Measurements from ENCODE around the gene ANTXR1.
A peak's percentile ranks its signal among the peaks of the same experiment; 100 is the strongest.

The ANTXR1 gene

DNA sequence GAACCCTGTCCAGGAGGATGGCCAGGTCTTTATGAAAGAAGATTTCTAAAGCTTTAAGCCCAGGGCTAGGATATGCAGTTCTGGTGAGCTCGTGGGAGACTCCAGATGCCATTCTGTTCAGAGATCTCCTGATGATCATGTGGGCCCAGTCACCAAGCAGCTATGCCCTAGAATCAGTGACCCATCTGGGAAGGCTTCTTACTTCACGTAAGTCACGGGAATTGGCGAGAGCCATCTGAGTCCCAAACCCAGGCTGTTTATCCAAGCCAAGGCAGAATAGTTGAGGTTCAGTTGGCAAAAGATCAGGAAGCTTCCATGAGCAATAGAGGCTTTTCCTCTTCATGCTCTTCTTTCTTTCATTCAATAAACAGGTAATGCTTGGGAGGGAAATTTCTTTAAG, 23.9 kb downstream of the ANTXR1 start:
- peak; percentile 60 for DNase-seq (ENCODE audit: low read depth)
- H3K4me3 ChIP-seq (ENCODE audit: control insufficient read depth, low read depth, low read length) = no peak overlapping the region
- TF ChIP-seq, protein P1, sequence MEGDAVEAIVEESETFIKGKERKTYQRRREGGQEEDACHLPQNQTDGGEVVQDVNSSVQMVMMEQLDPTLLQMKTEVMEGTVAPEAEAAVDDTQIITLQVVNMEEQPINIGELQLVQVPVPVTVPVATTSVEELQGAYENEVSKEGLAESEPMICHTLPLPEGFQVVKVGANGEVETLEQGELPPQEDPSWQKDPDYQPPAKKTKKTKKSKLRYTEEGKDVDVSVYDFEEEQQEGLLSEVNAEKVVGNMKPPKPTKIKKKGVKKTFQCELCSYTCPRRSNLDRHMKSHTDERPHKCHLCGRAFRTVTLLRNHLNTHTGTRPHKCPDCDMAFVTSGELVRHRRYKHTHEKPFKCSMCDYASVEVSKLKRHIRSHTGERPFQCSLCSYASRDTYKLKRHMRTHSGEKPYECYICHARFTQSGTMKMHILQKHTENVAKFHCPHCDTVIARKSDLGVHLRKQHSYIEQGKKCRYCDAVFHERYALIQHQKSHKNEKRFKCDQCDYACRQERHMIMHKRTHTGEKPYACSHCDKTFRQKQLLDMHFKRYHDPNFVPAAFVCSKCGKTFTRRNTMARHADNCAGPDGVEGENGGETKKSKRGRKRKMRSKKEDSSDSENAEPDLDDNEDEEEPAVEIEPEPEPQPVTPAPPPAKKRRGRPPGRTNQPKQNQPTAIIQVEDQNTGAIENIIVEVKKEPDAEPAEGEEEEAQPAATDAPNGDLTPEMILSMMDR (conservative IDR thresholded peaks at IDR 0.05; ENCODE audit: control insufficient read depth, insufficient read depth, low read depth, low read length) = no peak

DNA sequence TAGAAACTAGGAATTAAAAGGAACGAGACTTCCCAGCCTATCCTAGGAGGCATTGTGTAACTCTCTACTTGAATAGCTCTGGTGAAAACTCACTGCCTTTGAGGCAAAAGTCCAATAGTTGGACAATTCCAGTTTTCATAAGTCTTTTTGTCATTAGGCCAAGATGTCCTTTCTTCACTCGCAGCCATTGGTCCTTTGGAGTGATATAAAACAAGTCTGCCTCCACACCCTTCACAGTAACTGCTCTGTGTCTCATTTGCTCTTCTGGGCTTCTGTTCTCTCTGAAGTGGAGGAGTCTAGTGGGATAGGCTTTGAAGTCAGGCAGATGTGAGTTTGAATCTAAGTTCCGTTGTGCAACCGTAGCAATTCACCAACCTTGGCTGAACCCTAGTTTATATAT, 28.2 kb downstream of the ANTXR1 start:
- TF ChIP-seq, protein P1 (conservative IDR thresholded peaks at IDR 0.05; ENCODE audit: control insufficient read depth, insufficient read depth, low read depth, low read length) = no peak
- no peak for DNase-seq (ENCODE audit: low read depth)
- no peak overlapping the region for H3K4me3 ChIP-seq (ENCODE audit: control insufficient read depth, low read depth, low read length)

DNA sequence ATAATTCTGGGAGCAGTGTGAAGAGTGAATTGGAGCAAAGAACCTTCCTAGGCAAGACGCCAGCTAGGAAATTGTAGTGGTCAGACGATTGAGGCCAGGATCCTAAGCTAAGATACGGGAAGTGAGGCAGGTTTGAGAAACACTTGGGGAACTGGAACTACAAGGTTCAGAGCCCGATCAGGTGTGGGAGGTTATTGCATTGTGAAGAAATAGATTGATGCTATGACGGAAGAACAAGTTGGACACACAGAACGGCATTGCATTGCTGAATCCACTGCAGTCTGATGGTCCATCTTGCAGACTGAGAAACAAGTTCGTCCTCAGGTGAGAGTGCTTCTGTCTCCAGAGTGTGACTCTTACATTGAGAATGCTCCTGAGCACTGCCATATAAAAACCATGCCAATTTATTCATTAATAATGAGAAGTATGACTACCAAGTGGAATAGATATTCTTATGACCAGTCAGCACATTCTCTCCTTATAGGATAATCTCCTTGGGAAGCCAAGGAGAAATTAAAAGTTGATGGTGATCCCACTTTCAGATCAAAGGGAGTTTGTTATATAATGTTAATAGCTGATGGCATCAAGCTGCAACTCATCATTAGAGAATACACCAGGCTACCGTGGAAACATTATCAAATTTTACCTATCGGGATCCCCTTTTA, 30.9 kb downstream of the ANTXR1 start:
- TF ChIP-seq, protein P1 (conservative IDR thresholded peaks at IDR 0.05; ENCODE audit: control insufficient read depth, insufficient read depth, low read depth, low read length) = no peak
- H3K4me3 ChIP-seq (ENCODE audit: control insufficient read depth, low read depth, low read length) = no peak overlapping the region

DNA sequence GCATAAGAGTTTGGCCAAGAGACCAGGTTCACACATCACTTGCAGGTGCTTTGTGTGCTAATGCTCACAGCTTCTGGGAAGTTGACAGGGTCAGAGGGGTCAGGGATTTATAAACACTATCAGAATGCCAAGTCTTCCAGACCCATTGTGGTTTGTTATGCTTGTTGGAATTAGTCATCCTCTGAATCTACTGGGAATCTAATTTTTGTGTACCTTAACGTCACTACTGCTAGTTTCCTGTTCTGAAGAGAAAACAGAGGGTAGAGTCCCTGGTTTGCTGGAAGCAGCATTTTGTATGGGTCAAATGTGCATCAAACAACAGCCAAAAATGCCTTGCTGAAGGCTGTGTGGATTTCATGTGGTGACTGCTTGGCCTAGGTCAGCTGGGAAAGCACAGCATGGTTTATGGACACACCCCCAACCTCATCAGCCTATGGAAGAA, 33.3 kb downstream of the ANTXR1 start:
- peak; percentile 96 for DNase-seq (ENCODE audit: low read depth)
- H3K4me3 ChIP-seq (ENCODE audit: control insufficient read depth, low read depth, low read length) = no peak overlapping the region
- TF ChIP-seq, protein P1 (conservative IDR thresholded peaks at IDR 0.05; ENCODE audit: control insufficient read depth, insufficient read depth, low read depth, low read length) = no peak

More for the DNA sequence above, 30.9 kb downstream of the ANTXR1 start:
- DNase-seq (ENCODE audit: low read depth) = no peak

DNA sequence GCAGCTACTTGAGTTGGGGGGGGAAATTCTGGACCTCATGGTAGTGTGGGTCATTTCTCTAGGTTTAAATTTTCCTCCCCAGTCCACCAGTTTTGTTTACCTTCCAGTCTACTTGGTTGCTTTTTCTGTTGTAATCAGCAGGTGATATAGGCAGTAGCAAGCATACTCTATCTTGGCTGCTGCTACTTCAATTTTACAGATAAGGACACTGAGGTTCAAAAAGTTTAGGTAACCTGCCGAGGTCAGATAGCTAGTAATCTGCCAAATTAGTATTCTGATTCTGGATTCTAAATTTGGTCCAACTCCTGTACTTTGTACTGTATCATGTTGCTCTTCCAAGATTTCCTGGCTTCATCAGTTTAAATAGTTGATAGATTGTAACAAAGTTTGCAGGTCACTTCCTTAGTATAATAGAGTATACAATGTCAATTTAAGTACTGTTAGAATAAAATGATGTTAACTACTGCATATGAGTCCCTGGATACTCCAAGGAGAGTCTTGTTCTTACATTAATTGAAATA, 34.7 kb downstream of the ANTXR1 start:
- TF ChIP-seq, protein P1 (conservative IDR thresholded peaks at IDR 0.05; ENCODE audit: control insufficient read depth, insufficient read depth, low read depth, low read length) = no peak
- DNase-seq (ENCODE audit: low read depth) = no peak

DNA sequence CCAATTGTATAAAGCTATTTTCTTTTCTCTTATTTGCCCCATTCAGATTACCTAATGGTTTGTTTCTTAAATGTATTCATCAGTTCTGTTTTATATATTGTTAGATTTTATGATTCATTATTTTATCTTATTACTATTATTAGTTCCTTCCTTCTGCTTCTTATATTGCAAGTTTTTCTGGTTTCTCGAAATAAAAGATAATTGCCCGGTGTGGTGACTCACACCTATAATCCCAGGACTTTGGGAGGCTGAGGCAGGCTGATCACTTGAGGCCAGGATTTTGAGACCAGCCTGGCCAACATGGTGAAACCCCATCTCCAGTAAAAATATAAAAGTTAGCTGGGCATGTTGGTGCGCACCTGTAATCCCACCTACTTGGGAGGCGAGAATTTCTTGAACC, 37.8 kb downstream of the ANTXR1 start:
- H3K4me3 ChIP-seq (ENCODE audit: control insufficient read depth, low read depth, low read length) = no peak overlapping the region
- no peak for DNase-seq (ENCODE audit: low read depth)
- TF ChIP-seq, protein P1 (conservative IDR thresholded peaks at IDR 0.05; ENCODE audit: control insufficient read depth, insufficient read depth, low read depth, low read length) = no peak

More for the DNA sequence above, 34.7 kb downstream of the ANTXR1 start:
- H3K4me3 ChIP-seq (ENCODE audit: control insufficient read depth, low read depth, low read length) = no peak overlapping the region

Data from fibroblast of mammary gland (primary cell).